GM19452 (cell line): ENCODE data around the gene ADARB1.

Source experiments
- ATAC-seq: cut with Tn5 transposase; IDR thresholded peaks from one replicate; pipeline ENCODE4 v1.9.1; 2021; ENCODE audit not compliant: unreplicated experiment

Gene ADARB1

GRCh38 chr21:45054227-45054926 is 20.0 kb upstream of the ADARB1 start:
- ATAC-seq: no peak

GRCh38 chr21:45054927-45055612 is 19.3 kb upstream of the ADARB1 start:
- no peak for ATAC-seq

GRCh38 chr21:45055861-45056260 is 18.5 kb upstream of the ADARB1 start:
- no peak for ATAC-seq

GRCh38 chr21:45056296-45056904 is 18.0 kb upstream of the ADARB1 start:
- ATAC-seq: no peak

GRCh38 chr21:45056917-45057560 is 17.3 kb upstream of the ADARB1 start:
- no peak for ATAC-seq

- ATAC-seq: no peak
Observed at GRCh38 chr21:45057886-45058285, 16.5 kb upstream of the ADARB1 start.

GRCh38 chr21:45059121-45059520 is 15.3 kb upstream of the ADARB1 start:
- ATAC-seq: no peak

GRCh38 chr21:45060089-45060488 is 14.3 kb upstream of the ADARB1 start:
- ATAC-seq: no peak

GRCh38 chr21:45060675-45061311 is 13.6 kb upstream of the ADARB1 start:
- no peak for ATAC-seq

- no peak for ATAC-seq
Observed at GRCh38 chr21:45064091-45064490, 10.3 kb upstream of the ADARB1 start.

GRCh38 chr21:45064618-45065399 is 9.6 kb upstream of the ADARB1 start:
- ATAC-seq: no peak

GRCh38 chr21:45067462-45068285 is 6.7 kb upstream of the ADARB1 start:
- no peak for ATAC-seq

- no peak for ATAC-seq
Observed at GRCh38 chr21:45069085-45069484, 5.3 kb upstream of the ADARB1 start.

GRCh38 chr21:45069711-45070110 is 4.7 kb upstream of the ADARB1 start:
- ATAC-seq: no peak

GRCh38 chr21:45071078-45071873 is 3.1 kb upstream of the ADARB1 start:
- ATAC-seq: no peak

- ATAC-seq: no peak
Observed at GRCh38 chr21:45071874-45072737, 2.3 kb upstream of the ADARB1 start.

- ATAC-seq: no peak
Observed at GRCh38 chr21:45072738-45073300, 1.6 kb upstream of the ADARB1 start.
